ENCODE data around the gene NR3C2. TPM values are rescaled to one million over a fixed set of nuclear protein-coding genes. Genes with fewer than 3 reads are reported as not detected.

The NR3C2 gene
- total and polyA plus RNA-seq, 2 of the 4 experiments (the other 2 are of a cell fraction): 1.1 to 2.3 TPM

DNA sequence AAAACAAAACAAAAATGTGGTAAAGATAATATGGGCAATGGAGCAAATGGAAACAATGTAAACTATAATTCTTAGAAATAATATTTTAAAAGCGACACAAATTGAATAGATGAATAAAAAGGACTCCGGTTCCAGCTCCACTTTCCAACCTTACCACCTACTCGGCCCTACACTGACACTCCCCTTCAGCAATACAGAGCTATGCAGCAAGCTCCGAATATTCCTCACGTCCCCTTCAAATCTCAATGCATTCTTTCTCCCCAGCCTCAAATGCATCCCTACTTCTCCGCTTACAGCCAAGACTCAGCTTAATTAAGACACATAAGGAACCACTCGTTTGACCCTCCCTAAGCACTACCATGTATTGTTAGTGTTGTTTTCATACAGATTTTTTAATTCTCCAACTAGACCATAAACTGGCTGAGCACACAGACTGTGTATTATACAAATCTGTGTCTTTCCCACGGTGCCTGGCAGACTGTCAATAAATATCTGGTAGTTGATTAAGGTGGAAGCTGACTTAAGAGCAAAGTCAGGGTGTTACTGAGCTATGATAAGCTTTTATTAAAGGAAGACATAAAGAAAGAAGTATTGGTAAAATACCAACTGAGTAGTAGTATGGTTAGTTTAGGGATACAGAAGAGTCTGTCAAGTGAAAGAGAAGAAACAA lies 219.1 kb downstream of the NR3C2 start:
- in situ Hi-C loops (cut with MboI; ENCODE audit: low sequenced_read_pairs): no loop called here
- Histone ChIP-seq H3K4ac (ENCODE audit: low read depth, low read length) (no peak overlapping the region), H3K27me3 (ENCODE audit: control insufficient read depth, insufficient read depth, low read length) (no peaks in the 10 kb centered on the region), H2AFZ (replicated peaks; ENCODE audit: low read length, poor library complexity) (no peak overlapping the region), H3K4me1 (ENCODE audit: control insufficient read depth, insufficient read depth, low read length) (no peaks in the 10 kb centered on the region), H4K5ac (ENCODE audit: low read depth, low read length) (no peak overlapping the region), H3K9ac (ENCODE audit: low read depth, low read length) (no peak overlapping the region), H3K79me1 (ENCODE audit: low read depth in 1 of 2, low read length in 2 of 2) (no peaks in the 10 kb centered on the region), H3K9me1 (ENCODE audit: insufficient read depth, low read length) (no peaks in the 10 kb centered on the region), H2AK9ac (replicated peaks; ENCODE audit: low read depth, low read length, poor library complexity) (no peak overlapping the region), H3K4me2 (ENCODE audit: low read depth, low read length) (no peak overlapping the region), H3K4me3 (ENCODE audit: insufficient read depth, low read depth, low read length) (no peak overlapping the region), H3K27ac (ENCODE audit: insufficient read depth, low read length) (no peak overlapping the region), H2BK5ac (ENCODE audit: low read depth, low read length, poor library complexity, severe bottlenecking) (no peak overlapping the region), H2BK120ac (ENCODE audit: low read depth, low read length) (no peak overlapping the region), H4K20me1 (ENCODE audit: insufficient read depth, low read length) (no peaks in the 10 kb centered on the region), H4K8ac (ENCODE audit: low read depth in 2 of 2, low read length in 2 of 2) (no peak overlapping the region), H3K56ac (ENCODE audit: extremely low read depth, insufficient read depth, low read length) (no peak overlapping the region), H3K9me3 (ENCODE audit: control insufficient read depth, insufficient read depth, low read length) (no peaks in the 10 kb centered on the region), H2BK15ac (ENCODE audit: low read depth, low read length) (no peak overlapping the region), H2BK20ac (ENCODE audit: low read depth, low read length) (no peak overlapping the region), H4K91ac (ENCODE audit: insufficient read depth, low read depth, low read length) (no peak overlapping the region), H2AK5ac (ENCODE audit: low read depth, low read length) (no peak overlapping the region), H3K23ac (ENCODE audit: low read depth, low read length) (no peak overlapping the region), H3K18ac (ENCODE audit: low read depth, low read length) (no peak overlapping the region), H3K36me3 (ENCODE audit: control insufficient read depth, insufficient read depth, low read length) (no peaks in the 10 kb centered on the region), H3K14ac (replicated peaks; ENCODE audit: low read depth, low read length) (no peak overlapping the region)
- intact Hi-C loops (cut with micrococcal nuclease): no loop called here
- no TSS peak for BruUV-seq (replicated peaks)
- TF ChIP-seq SMC3 (IDR thresholded peaks at IDR 0.05; ENCODE audit: low read depth, low read length) (no peak), CEBPB (IDR thresholded peaks at IDR 0.05; ENCODE audit: low read depth, low read length) (no peak), RFX5 (IDR thresholded peaks at IDR 0.05; ENCODE audit: low read depth, low read length) (no peak)
- TF ChIP-seq, protein P1, sequence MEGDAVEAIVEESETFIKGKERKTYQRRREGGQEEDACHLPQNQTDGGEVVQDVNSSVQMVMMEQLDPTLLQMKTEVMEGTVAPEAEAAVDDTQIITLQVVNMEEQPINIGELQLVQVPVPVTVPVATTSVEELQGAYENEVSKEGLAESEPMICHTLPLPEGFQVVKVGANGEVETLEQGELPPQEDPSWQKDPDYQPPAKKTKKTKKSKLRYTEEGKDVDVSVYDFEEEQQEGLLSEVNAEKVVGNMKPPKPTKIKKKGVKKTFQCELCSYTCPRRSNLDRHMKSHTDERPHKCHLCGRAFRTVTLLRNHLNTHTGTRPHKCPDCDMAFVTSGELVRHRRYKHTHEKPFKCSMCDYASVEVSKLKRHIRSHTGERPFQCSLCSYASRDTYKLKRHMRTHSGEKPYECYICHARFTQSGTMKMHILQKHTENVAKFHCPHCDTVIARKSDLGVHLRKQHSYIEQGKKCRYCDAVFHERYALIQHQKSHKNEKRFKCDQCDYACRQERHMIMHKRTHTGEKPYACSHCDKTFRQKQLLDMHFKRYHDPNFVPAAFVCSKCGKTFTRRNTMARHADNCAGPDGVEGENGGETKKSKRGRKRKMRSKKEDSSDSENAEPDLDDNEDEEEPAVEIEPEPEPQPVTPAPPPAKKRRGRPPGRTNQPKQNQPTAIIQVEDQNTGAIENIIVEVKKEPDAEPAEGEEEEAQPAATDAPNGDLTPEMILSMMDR (conservative IDR thresholded peaks at IDR 0.05; ENCODE audit: low read depth, low read length): no peak
- 17% methylated on average over 1 of the region's 8 CpGs; no CpG with 5 or more reads in 1 of the 2 experiments for WGBS, 2 experiments (ENCODE audit: extremely low coverage in 2 of 2, insufficient read length in 1 of 2)
- DNase-seq (no peak), ATAC-seq (ENCODE audit: low read depth) (no peak)
- POLR2A ChIA-PET (ENCODE audit: unreplicated experiment): no interaction called here
- CTCF ChIA-PET: no interaction called here
- dilution Hi-C loops (cut with HindIII; ENCODE audit: low sequenced_read_pairs, unreplicated experiment): no loop called here

Data from IMR-90 (cell line).